ENCODE measurements around the gene TLR2.
A peak's percentile ranks its signal among the peaks of the same experiment; 100 is the strongest.
"Not testable (repeated sequence)": the region's sequence is repeated elsewhere in the genome, so short reads cannot be mapped to it uniquely, and the experiment has no call there.

Gene TLR2

DNA sequence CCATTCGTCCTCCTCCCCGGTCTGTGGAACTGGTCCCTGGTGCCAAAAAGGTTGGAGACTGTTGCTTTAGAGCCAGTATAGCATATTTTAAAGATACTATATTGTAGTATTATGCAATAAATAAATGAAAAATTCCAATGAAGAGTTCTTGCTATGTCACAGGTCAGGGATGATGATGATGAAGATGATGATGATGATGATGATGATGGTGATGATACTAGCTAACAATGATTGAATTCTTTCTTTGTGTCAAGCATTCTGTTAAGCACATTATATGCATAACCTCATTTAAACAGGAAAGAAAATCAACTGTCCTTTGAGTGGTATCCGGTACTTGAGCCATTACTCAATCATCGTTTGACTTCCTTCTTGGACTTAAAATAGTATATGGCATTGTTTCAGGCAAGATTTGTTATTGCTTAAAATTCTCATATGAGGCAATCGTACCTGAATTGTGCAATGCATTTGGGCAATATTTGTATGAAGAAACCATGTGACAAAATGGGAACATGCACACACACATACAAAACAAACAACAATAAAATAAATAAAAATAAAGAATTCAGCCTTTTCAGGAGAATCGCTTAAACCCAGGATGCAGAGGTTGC lies 22.8 kb upstream of the TLR2 start:
- DNase-seq = peak; percentile 94

DNA sequence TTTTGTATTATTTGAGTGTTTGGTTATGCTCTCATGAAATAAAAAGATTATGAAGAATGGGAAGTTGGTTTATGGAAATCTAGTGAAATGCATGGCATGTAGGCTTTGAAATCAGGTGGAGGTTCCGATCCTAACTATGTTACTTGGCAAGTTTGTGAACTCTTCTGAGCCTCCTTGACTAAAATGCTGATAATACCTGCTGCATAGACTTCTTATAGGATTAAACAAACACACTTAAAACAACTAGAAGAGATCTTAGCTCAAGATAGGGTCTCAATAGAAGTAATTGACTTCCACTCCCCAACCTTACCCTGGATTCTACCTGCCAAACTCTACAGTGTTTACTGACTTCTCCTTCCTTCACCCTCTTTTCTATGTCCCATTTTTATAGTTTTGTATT lies 22.2 kb upstream of the TLR2 start:
- no peak for DNase-seq

DNA sequence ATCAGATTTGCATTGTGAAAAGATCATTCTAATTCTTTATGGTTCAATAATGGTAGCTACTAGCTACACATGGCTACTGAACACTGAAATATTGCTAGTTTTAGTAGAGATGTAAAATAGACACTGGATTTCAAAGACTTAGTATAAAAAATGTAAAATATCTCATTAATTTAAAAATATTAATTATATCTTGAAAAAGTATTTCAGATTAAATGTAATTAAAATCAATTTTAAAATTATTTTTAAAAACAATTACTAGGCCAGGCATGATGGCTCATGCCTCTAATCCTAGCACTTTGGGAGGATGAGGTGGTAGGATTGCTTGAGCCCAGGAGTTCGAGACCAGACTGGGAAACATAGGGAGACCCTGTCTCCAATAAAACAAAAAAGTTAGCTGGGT lies 20.4 kb upstream of the TLR2 start:
- DNase-seq = no peak

DNA sequence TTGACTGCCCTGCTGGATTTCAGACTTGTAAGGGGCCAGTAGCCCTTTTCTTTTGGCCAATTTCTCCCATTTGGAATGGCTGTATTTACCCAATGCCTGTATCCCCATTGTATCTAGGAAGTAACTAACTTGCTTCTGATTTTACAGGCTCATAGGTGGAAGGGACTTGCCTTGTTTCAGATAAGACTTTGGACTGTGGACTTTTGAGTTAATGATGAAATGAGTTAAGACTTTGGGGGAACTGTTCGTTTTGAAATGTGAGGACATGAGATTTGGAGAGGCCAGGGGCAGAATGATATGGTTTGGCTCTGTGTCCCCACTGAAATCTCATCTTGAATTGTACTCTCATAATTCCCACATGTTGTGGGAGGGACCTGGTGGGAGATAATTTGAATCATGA lies 17.6 kb upstream of the TLR2 start:
- not testable (repeated sequence) for DNase-seq

DNA sequence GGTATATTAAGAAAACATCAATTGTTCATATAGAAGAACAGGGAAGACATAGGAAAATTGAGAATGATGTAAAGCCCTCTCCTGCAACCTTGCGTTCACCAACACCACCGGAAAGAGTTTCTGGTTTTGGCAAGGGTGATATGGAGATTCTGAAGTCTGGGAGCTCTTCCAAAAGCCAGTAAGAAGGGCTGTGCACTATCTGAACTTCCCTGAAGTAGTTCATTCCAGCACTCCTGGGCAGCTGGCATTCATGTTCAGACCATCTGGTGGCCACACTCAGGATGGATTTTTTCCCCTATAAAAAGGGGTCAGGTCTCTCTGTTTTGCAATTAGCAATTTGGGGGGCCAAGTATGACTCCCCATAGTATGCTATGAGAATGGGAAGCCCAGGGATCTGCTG lies 15.4 kb upstream of the TLR2 start:
- DNase-seq = no peak

DNA sequence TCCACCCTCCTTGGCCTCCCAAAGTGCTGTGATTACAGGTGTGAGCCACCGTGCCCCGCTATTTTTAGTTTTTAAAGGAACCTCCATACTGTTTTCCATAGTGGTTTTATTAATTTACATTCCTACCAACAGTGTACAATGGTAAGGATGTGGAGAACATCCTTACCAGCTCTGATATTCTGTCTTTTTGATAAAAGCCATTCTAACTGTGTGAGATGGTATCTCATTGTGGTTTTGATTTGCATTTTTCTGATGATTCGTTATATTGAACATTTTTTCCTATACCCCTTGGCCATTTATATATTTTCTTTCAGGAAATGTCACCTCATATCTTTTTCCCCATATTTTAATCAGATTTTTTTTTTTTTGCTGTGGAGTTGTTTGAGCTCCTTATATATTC lies 14.2 kb upstream of the TLR2 start:
- no peak for DNase-seq

DNA sequence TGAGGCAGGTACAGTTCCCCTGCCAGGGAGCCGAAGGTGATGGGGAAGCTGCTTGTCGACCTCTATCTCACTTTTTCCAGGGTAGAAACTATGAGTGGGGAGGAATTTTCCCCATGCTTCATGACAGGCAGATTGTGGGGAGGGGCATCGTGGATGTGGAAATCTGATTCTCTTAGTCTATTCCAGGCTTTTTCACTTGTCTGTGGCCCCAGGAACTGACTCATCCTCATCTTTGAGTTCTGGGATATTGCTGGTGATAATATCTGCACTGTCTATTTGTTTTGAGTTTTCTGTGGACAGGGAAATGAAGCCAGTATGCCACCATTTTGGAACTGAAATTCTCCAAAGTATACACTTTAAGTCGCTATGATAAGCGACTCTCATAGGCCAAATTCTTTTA lies 7.6 kb upstream of the TLR2 start:
- no peak for DNase-seq

DNA sequence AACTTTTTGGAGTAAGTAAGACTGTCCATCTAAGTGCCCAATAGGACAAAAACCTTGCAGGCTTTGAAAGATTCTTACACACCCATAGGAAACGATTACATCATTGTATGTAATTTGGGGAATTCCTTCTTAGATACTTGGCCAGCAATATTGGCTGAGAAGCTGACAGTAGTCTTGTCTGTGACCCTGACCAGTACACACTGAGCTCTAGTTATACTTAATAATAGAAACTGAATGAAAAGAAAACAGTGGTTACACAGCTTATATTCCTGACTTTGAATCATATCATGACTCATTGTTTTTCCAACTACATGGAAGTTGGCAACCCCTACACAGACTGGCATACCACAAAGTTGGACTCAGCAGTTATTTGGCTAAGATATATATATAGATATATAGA lies 7.1 kb upstream of the TLR2 start:
- no peak for DNase-seq

DNA sequence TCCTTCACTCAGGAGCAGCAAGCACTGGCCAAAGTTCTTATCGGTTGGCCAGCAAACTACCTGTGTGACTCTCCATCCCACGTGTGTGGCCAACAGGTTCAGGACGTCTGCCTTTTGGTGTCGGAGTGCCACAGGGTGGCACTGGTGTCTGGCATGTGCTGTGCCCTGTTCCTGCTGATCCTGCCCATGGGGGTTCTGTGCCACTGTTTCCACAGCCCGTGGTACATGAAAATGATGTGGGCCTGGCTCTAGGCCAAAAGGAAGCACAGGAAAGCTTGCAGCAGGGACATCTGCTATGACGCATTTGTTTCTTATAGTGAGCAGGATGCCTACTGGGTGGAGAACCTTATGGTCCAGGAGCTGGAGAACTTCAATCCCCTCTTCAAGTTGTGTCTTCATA lies 4.6 kb upstream of the TLR2 start:
- DNase-seq = no peak

DNA sequence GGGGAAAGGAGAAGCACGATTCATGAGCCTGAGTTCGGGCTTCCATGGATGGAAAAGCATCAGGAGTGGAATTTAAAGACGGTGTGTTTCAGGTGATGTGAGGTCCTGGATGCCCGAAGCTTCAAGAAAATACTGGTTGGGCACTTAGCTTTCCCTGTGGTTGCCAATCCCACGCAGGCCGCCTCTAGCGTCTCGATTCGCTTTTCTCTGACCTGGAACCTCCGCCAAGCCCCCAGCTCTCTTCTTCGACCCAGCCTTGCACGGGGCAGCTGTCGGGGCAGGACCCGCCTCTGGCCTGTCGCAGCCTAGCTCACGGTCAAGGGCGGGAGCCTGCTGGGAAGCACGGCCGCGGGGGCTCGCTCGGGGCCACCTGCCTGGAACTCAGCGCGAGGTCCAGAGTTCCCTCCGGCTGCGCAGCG lies 308 bp upstream of the TLR2 start:
- no peak for DNase-seq

DNA sequence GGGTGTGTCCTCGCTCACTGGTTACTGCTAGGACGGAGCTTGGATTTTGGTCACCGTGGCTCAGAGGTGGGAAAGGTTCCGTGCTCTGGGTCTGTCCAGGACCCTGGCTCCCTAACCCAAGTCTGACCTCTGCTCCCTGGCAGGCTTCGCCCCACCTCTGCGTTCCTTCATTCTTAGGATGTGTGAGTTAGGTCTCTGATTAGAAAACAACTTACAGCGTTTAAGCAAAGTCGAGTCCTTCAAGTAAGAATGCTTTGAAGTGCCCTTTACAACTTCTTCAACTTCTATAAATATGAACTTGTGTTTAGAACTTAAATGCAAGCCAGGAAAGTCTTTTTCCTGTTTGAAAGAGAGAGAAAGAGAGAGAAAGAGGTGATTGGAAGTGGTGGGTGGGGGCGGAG lies 891 bp downstream of the TLR2 start:
- DNase-seq = no peak

DNA sequence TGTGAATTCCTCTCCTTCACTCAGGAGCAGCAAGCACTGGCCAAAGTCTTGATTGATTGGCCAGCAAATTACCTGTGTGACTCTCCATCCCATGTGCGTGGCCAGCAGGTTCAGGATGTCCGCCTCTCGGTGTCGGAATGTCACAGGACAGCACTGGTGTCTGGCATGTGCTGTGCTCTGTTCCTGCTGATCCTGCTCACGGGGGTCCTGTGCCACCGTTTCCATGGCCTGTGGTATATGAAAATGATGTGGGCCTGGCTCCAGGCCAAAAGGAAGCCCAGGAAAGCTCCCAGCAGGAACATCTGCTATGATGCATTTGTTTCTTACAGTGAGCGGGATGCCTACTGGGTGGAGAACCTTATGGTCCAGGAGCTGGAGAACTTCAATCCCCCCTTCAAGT lies 20.4 kb downstream of the TLR2 start:
- no peak for DNase-seq

DNA sequence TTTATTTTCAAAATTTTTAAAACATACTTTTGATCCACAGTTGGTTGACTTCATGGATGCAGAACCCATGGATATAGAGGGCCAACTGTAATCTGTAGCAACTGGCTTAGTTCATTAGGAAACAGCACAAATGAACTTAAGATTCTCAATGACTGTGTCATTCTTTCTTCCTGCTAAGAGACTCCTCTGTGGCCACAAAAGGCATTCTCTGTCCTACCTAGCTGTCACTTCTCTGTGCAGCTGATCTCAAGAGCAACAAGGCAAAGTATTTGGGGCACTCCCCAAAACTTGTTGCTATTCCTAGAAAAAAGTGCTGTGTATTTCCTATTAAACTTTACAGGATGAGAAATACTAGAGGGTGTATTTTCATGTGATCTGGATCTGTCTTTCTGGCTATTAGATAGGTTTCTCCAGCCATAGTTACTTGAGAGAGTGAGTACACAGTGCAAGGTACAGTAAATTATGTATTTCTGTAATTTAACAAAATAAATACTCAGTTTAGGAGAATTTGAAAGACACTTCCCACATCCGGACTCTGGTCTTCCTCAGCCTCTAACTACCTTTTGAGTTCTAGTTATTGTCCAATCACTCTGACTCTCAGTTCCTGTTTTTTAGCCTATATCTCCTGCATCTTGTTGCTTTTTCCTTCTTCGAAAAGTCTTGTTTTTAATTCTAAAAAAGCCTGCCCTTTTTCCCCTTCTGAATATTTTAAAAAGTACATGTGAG lies 21.8 kb downstream of the TLR2 start:
- DNase-seq = peak; percentile 59 to 78

DNA sequence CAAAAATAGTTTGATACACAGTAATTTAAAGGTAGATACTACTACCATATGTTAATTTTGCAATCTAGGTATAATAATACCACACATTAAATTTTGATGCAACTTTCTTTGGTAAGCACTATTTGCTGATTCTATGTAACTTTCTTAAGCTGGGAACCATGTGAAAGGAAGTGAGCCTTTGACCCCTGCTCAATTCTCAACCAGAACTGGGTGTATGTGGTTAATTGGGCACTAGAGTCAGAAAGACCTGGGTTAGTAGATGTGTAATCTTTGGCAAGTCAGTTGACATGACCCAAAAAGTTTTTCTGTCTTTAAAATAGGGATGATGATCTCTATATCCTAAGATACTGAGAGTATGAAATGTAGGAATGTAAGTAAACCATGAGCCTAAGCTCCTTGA lies 22.4 kb downstream of the TLR2 start:
- DNase-seq = peak in 1 of 2 experiments; percentile 42

DNA sequence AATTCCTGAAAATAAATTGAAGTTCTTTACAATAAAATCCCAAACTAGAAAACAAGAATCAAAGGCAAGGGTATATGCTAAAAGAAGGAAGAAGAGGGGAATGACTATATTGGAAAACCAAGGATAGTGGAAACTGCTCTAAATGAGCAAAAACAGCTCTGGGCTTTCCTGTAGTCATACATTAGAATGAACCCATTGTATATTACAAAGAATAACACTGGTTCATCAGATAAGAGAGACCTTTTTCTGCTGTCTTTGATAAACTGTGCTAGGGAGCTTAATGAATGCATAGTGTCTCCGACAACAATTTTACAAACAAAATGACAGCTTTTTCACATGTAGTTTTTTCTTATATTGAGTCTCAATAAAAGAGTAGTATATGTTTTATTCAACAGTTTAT lies 26.6 kb downstream of the TLR2 start:
- no peak for DNase-seq

DNA sequence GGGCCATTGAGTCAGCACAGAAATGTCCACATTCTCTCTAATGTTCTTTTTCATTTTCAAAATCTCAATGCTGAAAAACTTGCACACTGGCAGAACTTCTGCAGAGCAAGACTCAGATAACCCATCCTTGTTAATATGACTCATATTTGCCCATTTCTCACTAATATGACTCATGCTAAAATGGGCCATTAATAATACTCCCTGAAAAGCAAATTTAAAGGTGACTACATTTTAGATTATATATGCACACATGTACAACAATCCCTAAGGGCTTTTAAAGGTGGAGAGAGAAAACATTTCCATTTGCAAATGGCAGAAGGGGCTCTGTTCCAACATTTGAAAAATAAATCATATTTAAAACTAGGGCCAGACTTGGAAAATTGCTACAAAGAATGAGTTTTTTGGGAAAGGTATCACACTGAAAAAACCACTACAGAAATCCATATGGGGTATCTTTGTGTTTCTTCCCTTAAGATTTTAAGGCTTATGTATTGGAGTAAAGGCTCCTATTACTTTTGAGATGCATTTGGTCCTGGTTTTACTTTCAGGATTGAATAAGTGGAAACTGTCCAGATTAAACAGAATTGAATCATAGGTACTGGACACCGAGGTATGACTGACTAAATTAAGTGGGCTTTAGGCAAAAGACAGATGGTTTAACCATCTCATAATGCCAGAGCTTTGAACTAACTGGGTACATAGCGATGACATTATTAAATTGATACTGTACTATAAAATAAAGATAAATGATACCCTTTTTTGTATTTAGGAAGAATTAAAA lies 30.0 kb downstream of the TLR2 start:
- DNase-seq = no peak

DNA sequence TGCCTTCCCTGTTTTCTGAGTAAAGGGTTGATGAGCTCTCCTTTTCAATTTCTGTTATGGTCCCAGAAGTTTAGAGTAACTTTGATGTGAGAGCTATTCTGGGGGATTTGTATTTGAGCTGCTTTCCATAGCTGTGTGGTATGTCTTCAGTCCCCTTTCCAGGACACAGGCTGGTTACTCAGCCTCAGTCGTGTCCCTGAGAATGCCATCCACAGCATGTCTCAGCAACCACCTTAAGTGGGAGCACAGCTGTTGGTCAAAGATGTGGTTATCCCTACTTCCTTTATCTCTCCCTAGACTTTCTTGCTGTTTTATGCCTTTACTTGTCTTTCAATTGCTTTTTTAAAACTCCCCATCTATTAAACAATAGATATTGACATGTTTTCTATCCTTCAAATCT lies 38.0 kb downstream of the TLR2 start:
- no peak for DNase-seq

DNA sequence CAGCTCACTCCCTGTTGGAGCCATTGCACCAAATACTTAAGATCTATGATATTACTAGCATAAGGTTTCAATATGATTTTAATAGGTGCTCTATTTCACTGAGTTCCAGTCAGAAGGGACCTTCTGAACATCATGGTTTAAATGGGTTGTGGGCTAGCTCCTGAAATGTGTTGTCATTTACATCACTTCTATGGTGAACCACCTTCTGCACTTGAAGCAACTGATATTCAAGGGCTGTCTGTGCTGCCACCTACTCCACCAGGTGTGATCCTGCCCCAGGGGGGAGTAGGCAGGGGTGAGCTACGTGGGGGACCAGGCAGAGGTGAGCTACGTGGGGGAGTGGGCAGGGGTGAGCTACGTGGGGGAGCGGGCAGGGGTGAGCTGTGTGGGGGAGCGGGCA lies 40.5 kb downstream of the TLR2 start:
- DNase-seq = no peak

DNA sequence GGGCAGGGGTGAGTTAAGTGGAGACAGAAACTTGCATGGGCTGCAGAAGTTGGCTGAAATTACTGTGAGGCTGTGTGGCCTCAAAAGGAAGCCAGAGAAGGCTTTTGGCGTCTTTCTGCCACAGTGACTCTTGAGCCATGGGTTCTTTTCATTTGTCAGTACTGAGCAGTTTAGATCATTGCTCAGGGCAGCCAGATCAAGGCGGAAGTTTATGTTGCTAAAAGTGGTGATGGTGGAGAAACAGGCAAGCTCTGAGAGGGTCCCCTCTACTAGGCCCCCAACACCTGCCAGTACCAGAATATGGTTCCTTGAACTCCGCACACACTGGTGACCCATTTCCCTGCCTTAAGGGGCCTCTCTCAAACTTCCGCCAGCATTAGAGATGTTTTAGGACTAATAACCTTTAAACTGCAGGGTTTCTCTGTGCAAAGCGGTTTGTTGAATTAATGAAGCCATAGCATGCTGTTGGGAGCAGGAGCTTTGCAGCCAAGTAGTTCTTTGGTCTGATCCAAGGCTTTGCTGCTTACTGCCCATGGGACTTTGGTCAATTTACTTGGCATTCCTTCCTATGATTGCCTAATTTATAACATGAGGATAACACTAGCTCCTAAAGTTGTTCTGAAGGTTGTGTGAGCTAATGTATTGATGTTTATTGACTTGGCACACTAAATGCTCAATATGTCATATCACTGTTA lies 41.2 kb downstream of the TLR2 start:
- no peak for DNase-seq

DNA sequence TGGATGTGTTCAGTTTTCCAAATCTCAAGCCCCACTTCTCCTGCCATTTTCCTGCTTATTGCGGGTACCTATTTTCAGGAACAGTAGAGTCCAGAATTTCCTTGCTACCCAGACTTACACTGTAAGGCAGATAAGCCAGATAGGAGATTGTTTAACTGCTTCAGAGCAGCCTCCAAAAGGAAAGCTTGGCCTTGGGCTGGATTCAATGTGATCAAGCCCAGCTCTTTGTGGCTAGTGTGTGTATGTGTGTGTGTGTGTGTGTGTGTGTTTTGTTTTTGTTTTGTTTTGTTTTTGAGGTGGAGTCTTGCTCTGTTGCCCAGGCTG lies 41.7 kb downstream of the TLR2 start:
- DNase-seq = no peak

DNA sequence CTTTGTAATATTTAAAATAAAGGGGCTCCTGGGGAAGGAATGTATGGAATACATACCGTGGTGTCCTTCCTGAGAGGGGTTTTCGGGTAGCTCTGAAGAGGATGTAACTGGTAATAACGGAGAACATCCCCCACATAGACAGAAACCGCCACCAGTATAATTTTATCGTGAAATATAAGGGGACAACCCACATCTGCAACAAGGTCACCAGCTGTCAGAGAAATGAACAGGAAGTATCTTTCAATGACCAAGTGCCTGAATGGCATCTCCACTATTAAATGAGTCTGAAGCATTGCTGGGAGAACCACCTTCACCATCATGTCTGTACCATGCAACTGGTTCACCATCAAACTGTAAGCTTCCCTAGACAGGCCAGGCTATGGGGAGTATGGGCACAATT lies 44.1 kb downstream of the TLR2 start:
- no peak for DNase-seq

DNA sequence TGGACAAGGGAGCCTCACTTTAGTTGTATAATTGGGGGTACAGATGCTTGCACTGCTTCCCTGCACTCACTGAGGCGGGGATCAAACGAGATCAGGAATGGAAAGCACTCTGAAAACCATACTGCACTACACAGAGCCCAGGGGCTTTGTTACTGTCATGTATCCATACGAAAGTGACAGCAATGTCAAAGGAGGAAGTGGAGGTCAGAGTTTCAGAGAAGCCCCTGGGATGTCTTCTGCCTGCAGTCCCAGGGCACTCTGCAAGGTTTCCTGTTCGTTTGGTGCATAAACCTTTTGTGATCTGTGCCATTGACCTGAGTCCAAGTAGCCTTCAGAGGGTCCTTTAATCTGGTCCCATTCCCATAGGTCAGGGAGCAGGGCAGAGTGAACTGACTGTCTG lies 44.6 kb downstream of the TLR2 start:
- DNase-seq = no peak

DNA sequence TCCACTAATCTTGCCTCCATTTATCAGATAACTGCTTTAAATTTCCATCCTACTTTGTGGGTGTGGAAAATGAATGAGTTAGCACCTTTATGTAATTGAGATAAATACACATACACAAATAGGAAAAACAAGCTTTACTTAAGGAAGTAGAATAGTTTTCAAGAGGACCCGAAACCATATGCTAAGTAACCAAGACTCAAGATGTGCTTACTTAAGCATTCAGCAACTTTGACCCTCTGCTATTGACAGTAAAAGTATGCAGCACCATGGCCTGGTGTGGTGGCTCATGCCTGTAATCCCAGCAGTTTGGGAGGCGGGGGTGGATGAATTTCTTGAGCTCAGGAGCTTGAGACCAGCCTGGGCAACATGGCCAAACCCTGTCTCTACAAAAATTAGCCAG lies 45.8 kb downstream of the TLR2 start:
- DNase-seq = no peak

DNA sequence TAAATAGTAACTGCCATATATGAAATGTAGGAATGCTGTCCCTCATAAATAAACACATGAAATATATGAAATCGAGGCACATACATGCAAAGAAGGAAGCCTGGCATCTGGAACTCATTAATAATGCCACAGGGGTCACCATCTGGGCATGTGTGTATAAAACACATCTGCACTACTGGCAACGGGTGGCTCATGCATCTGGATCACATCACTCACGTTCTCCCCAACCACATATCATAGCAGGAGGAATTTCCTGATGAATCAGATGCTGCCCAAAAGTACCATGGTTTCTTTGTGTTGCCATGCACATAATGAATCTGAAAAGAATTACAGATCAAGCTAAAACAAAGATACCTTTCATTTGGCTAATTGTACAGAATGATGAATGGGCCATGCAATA lies 47.2 kb downstream of the TLR2 start:
- no peak for DNase-seq
